Esophagus muscularis mucosa (tissue), 4 donors: ENCODE measurements around the gene TSPAN11. TPM values are rescaled to one million over a fixed set of nuclear protein-coding genes. Genes with fewer than 3 reads are reported as not detected.

Source experiments
- DNase-seq: peaks from one replicate; pipeline ENCODE4 v3.0.0-alpha.2; 2017; ENCODE audit errors: extremely low spot score
- H3K27ac ChIP-seq, 4 donors: fragments of 200-600 bp; sonication (generic); replicated peaks in 1 of 4; 1 replicate in 3 of 4; 2 replicates in 1 of 4; pipeline ENCODE4 v1.5.1; 2016 to 2019; ENCODE audit warnings: mild to moderate bottlenecking in 1 of 4
- H3K27me3 ChIP-seq, 4 donors: fragments of 200-600 bp; sonication (generic); one replicate each; pipeline versions ENCODE4 v1.5.1 to v1.6.0; 2016 to 2019
- H3K36me3 ChIP-seq, 4 donors: fragments of 200-600 bp; sonication (generic); one replicate each; pipeline ENCODE4 v1.5.1; 2016 to 2019
- H3K4me1 ChIP-seq, 4 donors: fragments of 200-600 bp; sonication (generic); one replicate each; pipeline ENCODE4 v1.5.1; 2016 to 2019
- H3K4me3 ChIP-seq, 4 donors: fragments of 200-600 bp; sonication (generic); 1 replicate in 2 of 4; 2 replicates in 2 of 4; pipeline ENCODE4 v1.5.1; 2016 to 2019; ENCODE audit warnings: mild to moderate bottlenecking in 4 of 4, moderate library complexity in 1 of 4
- H3K9me3 ChIP-seq, 4 donors: fragments of 200-600 bp; sonication (generic); 1 replicate in 3 of 4; 2 replicates in 1 of 4; pipeline ENCODE4 v1.5.1; 2016 to 2019
- CTCF ChIP-seq, 3 experiments: fragments of 200-600 bp in 2 of 3; fragments of 450-650 bp in 1 of 3; sonication (generic) in 2 of 3; IDR thresholded peaks; one replicate each; pipeline ENCODE4 v1.5.1; 2017 to 2019; ENCODE audit warnings: antibody characterized with exemption in 3 of 3, mild to moderate bottlenecking in 2 of 3, moderate library complexity in 1 of 3
- EP300 ChIP-seq: sonication (generic); formaldehyde crosslinking; IDR thresholded peaks from one replicate; pipeline ENCODE4 v1.6.1; 2017; ENCODE audit warnings: antibody characterized with exemption
- POLR2A ChIP-seq: fragments of 450-650 bp; IDR thresholded peaks from one replicate; pipeline ENCODE4 v1.6.1; 2017; ENCODE audit warnings: antibody characterized with exemption, moderate library complexity, mild to moderate bottlenecking, low read depth
- POLR2AphosphoS5 ChIP-seq, 2 donors: sonication (generic); formaldehyde crosslinking; IDR thresholded peaks; one replicate each; pipeline ENCODE4 v1.6.1; 2017; ENCODE audit warnings: antibody characterized with exemption in 2 of 2
- WGBS: methylation state at CpG from one replicate; pipeline ENCODE4 v1.1.5; 2018; 5-methylcytosine and 5-hydroxymethylcytosine counted together
- intact Hi-C: fragments of 100-400 bp; cut with DNase I; formaldehyde crosslinking; loops from one replicate; pipeline ENCODE4 v1.15.1; 2023
- total RNA-seq, 4 donors: library from RNA; depleted of rRNA; stranded (reverse); fragments of >200 nt; gene quantifications; one replicate each; pipeline versions ENCODE4 v1.1.0 to v1.2.1, GENCODE V29; 2016

The TSPAN11 gene
- total RNA-seq, 4 donors from 2014 or later: 5.8 to 20.9 (median 12.7) TPM

GRCh38 chr12:31002999-31003398, 76.5 kb downstream of the TSPAN11 start:
- no peaks in the 10 kb centered on the region for H3K27me3 ChIP-seq
- intact Hi-C loops: no loop called here

GRCh38 chr12:31003861-31004640, 77.5 kb downstream of the TSPAN11 start:
- H3K9me3 ChIP-seq: no peaks in the 10 kb centered on the region
- no peak for DNase-seq
- H3K4me1 ChIP-seq: no peaks in the 10 kb centered on the region
- intact Hi-C loops: no loop called here
- no peaks in the 10 kb centered on the region for H3K27me3 ChIP-seq
- H3K36me3 ChIP-seq: no peaks in the 10 kb centered on the region
- H3K4me3 ChIP-seq: no peak overlapping the region
- H3K27ac ChIP-seq: no peak overlapping the region
- WGBS: 97% methylated on average over 7 of the region's 7 CpGs
- TF ChIP-seq POLR2AphosphoS5 (IDR thresholded peaks at IDR 0.05) (no peak), CTCF (IDR thresholded peaks at IDR 0.05) (no peak), EP300 (no peak), POLR2A (no peak)

More at GRCh38 chr12:31002999-31003398, 76.5 kb downstream of the TSPAN11 start:
- 67% methylated on average over 1 of the region's 1 CpG for WGBS
- Histone ChIP-seq H3K4me1 (no peaks in the 10 kb centered on the region), H3K27ac (no peak overlapping the region), H3K4me3 (no peak overlapping the region), H3K9me3 (no peaks in the 10 kb centered on the region), H3K36me3 (no peaks in the 10 kb centered on the region)
- DNase-seq: no peak
- TF ChIP-seq POLR2AphosphoS5 (IDR thresholded peaks at IDR 0.05): no peak

- no peaks in the 10 kb centered on the region for H3K36me3 ChIP-seq
- H3K9me3 ChIP-seq: no peaks in the 10 kb centered on the region
- TF ChIP-seq POLR2A: no peak
- no peaks in the 10 kb centered on the region for H3K27me3 ChIP-seq
- no peak overlapping the region for H3K4me3 ChIP-seq
- intact Hi-C loops: no loop called here
- 95% methylated on average over 5 of the region's 5 CpGs for WGBS
- no peak for DNase-seq
- H3K4me1 ChIP-seq: no peaks in the 10 kb centered on the region
- no peak overlapping the region for H3K27ac ChIP-seq
Measured at GRCh38 chr12:31004666-31005065, 78.1 kb downstream of the TSPAN11 start.

GRCh38 chr12:31005256-31005943, 78.9 kb downstream of the TSPAN11 start:
- TF ChIP-seq CTCF (IDR thresholded peaks at IDR 0.05) (no peak), POLR2A (no peak), EP300 (no peak), POLR2AphosphoS5 (IDR thresholded peaks at IDR 0.05) (no peak)
- Histone ChIP-seq H3K4me3 (no peak overlapping the region), H3K27me3 (no peaks in the 10 kb centered on the region), H3K27ac (no peak overlapping the region), H3K4me1 (no peaks in the 10 kb centered on the region), H3K9me3 (no peaks in the 10 kb centered on the region), H3K36me3 (no peaks in the 10 kb centered on the region)
- DNase-seq: no peak
- WGBS: 95% methylated on average over 9 of the region's 15 CpGs
- intact Hi-C loops: no loop called here

- Histone ChIP-seq H3K27me3 (no peaks in the 10 kb centered on the region), H3K9me3 (no peaks in the 10 kb centered on the region), H3K4me1 (no peaks in the 10 kb centered on the region), H3K4me3 (no peak overlapping the region), H3K27ac (no peak overlapping the region), H3K36me3 (no peaks in the 10 kb centered on the region)
- TF ChIP-seq POLR2AphosphoS5 (IDR thresholded peaks at IDR 0.05) (no peak), EP300 (no peak), POLR2A (no peak), CTCF (IDR thresholded peaks at IDR 0.05) (no peak)
- WGBS: 89% methylated on average over 4 of the region's 4 CpGs
- intact Hi-C loops: no loop called here
- DNase-seq: no peak
Measured at GRCh38 chr12:31005944-31006361, 79.4 kb downstream of the TSPAN11 start.
